Lower lobe of right lung (tissue), 2 donors: Measurements from ENCODE around the gene PTPRN2. TPM values are rescaled to one million over a fixed set of nuclear protein-coding genes. Genes with fewer than 3 reads are reported as not detected.

Experiments used
- ATAC-seq, 2 donors: fragments of 200-7000 bp; cut with Tn5 transposase; one replicate each; pipeline ENCODE4 v1.9.1; 2020 to 2022; ENCODE audit warnings: mild to moderate bottlenecking in 2 of 2, moderate library complexity in 2 of 2
- DNase-seq: peaks from one replicate; pipeline ENCODE4 v3.0.0-alpha.2; 2020
- H3K27ac ChIP-seq: fragments of 200-600 bp; one replicate; pipeline ENCODE4 v1.8.0; 2022
- H3K27me3 ChIP-seq: fragments of 200-600 bp; one replicate; pipeline ENCODE4 v1.8.0; 2022; ENCODE audit warnings: low read depth
- H3K36me3 ChIP-seq: fragments of 200-600 bp; one replicate; pipeline ENCODE4 v1.8.0; 2022; ENCODE audit warnings: mild to moderate bottlenecking
- H3K4me1 ChIP-seq: fragments of 200-600 bp; one replicate; pipeline ENCODE4 v1.8.0; 2022
- H3K4me3 ChIP-seq: fragments of 200-600 bp; one replicate; pipeline ENCODE4 v1.8.0; 2022; ENCODE audit warnings: mild to moderate bottlenecking
- H3K9me3 ChIP-seq: fragments of 200-600 bp; one replicate; pipeline ENCODE4 v1.8.0; 2022
- CTCF ChIP-seq: fragments of 200-600 bp; IDR thresholded peaks from one replicate; pipeline ENCODE4 v1.8.0; 2022; ENCODE audit warnings: antibody characterized with exemption, mild to moderate bottlenecking
- intact Hi-C: fragments of 100-400 bp; cut with DNase I; formaldehyde crosslinking; loops from one replicate; pipeline ENCODE4 v1.11.0; 2022
- total RNA-seq: library from RNA; stranded (reverse); fragmentation: NEBNext Ultra II Directional; extraction: Animal tissue kit (Norgen Biotek cat#: 25700); gene quantifications from one replicate; pipeline ENCODE4 v1.2.1, GENCODE V29; 2021
- donor health status: DM: no; HTN: yes; CAD: no; lungs with severe emphysema.

PTPRN2 gene
- total RNA-seq, 1 donor from 2014 or later, result 6.8 TPM

- DNase-seq (peak; percentile 12), ATAC-seq (no peak)
- no peak overlapping the region for H3K4me3 ChIP-seq
- H3K27ac ChIP-seq, result no peak overlapping the region
- no peak for TF ChIP-seq CTCF
- no peaks in the 10 kb centered on the region for H3K9me3 ChIP-seq
- H3K36me3 ChIP-seq, result no peaks in the 10 kb centered on the region
- intact Hi-C loops, result no loop called here
- H3K27me3 ChIP-seq, result no peaks in the 10 kb centered on the region
- H3K4me1 ChIP-seq, result no peaks in the 10 kb centered on the region
Observed at GRCh38 chr7:158084555-158084954, 503.1 kb downstream of the PTPRN2 start.

GRCh38 chr7:158083526-158084310, 503.9 kb downstream of the PTPRN2 start:
- Histone ChIP-seq H3K9me3 (no peaks in the 10 kb centered on the region), H3K36me3 (no peaks in the 10 kb centered on the region), H3K4me3 (no peak overlapping the region), H3K27ac (no peak overlapping the region), H3K4me1 (no peaks in the 10 kb centered on the region), H3K27me3 (no peaks in the 10 kb centered on the region)
- ATAC-seq, result peak in 1 of 2 donors; percentile 27
- DNase-seq, result no peak
- no peak for TF ChIP-seq CTCF
- intact Hi-C loops, result no loop called here

- DNase-seq, result no peak
Observed at GRCh38 chr7:158082761-158083160, 504.9 kb downstream of the PTPRN2 start.

GRCh38 chr7:158080899-158081445, 506.7 kb downstream of the PTPRN2 start:
- H3K27ac ChIP-seq, result no peak overlapping the region
- DNase-seq (no peak), ATAC-seq (no peak)
- H3K27me3 ChIP-seq, result no peaks in the 10 kb centered on the region
- no peak overlapping the region for H3K4me3 ChIP-seq
- H3K4me1 ChIP-seq, result no peaks in the 10 kb centered on the region
- no peaks in the 10 kb centered on the region for H3K9me3 ChIP-seq
- intact Hi-C loops, result no loop called here
- no peak for TF ChIP-seq CTCF
- H3K36me3 ChIP-seq, result no peaks in the 10 kb centered on the region

More at GRCh38 chr7:158082761-158083160, 504.9 kb downstream of the PTPRN2 start:
- intact Hi-C loops, result no loop called here
- Histone ChIP-seq H3K4me3 (no peak overlapping the region), H3K9me3 (no peaks in the 10 kb centered on the region), H3K4me1 (no peaks in the 10 kb centered on the region), H3K27me3 (no peaks in the 10 kb centered on the region), H3K27ac (no peak overlapping the region), H3K36me3 (no peaks in the 10 kb centered on the region)
- TF ChIP-seq CTCF, result no peak
- ATAC-seq, result peak in 1 of 2 donors; percentile 34

- TF ChIP-seq CTCF, result no peak
- H3K9me3 ChIP-seq, result no peaks in the 10 kb centered on the region
- no peaks in the 10 kb centered on the region for H3K4me1 ChIP-seq
- DNase-seq (no peak), ATAC-seq (no peak)
- H3K36me3 ChIP-seq, result no peaks in the 10 kb centered on the region
- H3K4me3 ChIP-seq, result no peak overlapping the region
- H3K27ac ChIP-seq, result no peak overlapping the region
- no peaks in the 10 kb centered on the region for H3K27me3 ChIP-seq
- intact Hi-C loops, result no loop called here
Observed at GRCh38 chr7:158077934-158078910, 509.4 kb downstream of the PTPRN2 start.
